Hematopoietic multipotent progenitor cell (in vitro differentiated cells): ENCODE measurements around the gene FAAH. TPM values are rescaled to one million over a fixed set of nuclear protein-coding genes. Genes with fewer than 3 reads are reported as not detected.
"Not testable (repeated sequence)": the region's sequence is repeated elsewhere in the genome, so short reads cannot be mapped to it uniquely, and the experiment has no call there.

Experiments used
- DNase-seq, 3 donors: peaks; one replicate each; pipeline ENCODE4 v3.0.0-alpha.2; 2011 to 2015; ENCODE audit warnings: low read depth in 2 of 3, low spot score in 2 of 3
- total RNA-seq: library from RNA; depleted of rRNA; stranded (reverse); fragments of >200 nt; gene quantifications from one replicate; pipeline ENCODE4 v1.2.3, GENCODE V29; 2012

The FAAH gene
- 14.8 TPM for total RNA-seq

- DNase-seq, result peak in 2 of 3 donors; percentile 70 to 71
These were observed at the start of gene FAAH for GRCh38 chr1:46394108-46394871. FAAH (plus strand) TSS chr1:46394317; CDS start chr1:46394349, 32 bp downstream.

DNA sequence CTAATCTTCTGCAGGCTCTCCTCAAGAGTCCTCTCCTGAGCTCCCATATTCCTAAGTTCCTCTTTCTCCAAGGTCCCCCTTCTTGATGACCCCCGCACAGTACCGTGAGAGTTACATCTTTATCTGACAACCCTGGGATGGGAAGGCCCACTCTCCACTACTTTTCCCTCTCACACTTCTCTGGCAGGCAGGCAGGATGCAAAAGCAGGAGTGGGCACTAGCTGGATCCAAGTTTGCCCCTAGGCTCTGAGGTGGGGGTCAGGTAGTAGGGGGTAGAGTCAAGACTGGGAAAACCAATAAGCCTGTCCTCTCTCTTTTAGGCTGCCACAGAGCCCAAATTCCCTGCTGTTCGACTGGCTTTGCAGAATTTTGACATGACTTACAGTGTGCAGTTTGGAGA is 49.6 kb upstream of the FAAH start:
- no peak for DNase-seq

DNA sequence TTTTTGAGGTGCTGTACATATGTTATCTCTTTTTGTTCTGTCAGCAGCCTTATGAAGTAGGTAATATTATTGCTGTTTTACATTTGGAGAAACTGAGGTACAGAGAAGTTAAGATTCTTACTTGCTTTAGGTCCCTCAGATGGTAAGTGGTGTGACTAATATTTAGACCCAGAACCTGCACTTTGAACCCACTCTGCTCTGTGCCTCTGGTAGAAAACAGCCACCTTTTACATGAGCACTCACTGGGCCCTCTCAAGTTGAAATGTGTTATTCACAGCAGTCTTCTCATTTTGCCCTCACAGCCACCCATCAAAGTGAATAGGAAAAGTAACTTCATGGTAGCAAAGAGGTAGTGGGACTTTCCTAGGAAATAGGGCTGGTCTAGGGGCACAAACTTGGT is 48.8 kb upstream of the FAAH start:
- DNase-seq, result no peak

DNA sequence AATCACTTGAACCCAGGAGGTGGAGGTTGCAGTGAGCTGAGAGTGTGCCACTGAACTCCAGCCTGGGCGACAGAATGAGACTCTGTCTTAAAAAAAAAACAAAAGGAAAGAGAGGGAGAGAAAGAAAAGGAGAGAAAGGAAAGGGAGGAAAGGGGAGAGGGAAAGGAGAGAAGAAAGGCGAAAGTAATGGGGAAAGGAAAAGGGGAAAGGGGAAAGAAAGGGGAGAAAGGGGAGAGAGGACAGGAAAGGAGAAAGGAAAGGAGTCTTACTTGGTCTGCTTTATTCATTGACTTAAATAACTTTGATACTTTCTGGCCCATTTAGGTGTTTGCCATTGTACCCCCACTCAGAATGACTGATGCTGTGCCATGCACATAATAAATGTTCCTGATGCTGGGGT is 41.8 kb upstream of the FAAH start:
- DNase-seq, result no peak

DNA sequence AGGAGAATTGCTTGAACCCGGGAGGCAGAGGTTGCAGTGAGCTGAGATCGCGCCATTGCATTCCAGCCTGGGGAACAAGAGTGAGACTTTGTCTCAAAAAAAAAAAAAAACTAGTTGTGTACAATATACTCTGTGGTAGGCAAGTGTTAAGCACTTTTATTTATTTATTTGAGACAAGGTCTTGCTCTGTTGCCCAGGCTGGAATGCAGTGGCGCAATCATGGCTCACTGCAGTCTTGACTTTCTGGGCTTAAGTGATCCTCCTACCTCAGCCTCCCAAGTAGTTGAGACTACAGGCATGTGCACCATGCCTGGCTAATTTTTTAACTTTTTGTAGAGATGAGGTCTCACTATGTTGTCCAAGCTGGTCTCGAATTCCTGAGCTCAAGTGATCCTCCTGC is 38.2 kb upstream of the FAAH start:
- DNase-seq, result not testable (repeated sequence)

- no peak for DNase-seq
These were observed 32.0 kb upstream of the FAAH start for GRCh38 chr1:46362158-46362557.

DNA sequence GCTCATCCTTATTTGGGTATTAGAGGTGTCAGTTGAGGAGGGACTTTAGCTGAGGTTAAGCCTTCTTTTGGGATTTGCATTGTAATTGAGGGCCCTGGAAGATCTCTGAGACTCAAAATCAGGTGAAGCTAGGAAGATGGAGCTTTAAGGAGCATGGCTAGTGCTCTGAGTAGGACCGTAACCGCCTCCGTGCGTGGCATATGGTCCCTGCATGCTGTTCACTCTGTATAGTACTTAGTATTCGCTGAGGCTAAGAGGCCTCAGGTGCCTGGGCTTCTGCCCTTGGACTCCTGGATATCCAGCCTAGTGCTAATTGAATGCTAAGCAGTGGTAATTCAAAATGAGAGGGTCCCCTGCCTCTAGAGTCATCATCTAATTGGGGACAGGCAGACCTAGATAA is 31.0 kb upstream of the FAAH start:
- DNase-seq, result no peak

- no peak for DNase-seq
These were observed 29.5 kb upstream of the FAAH start for GRCh38 chr1:46364612-46365011.

- not testable (repeated sequence) for DNase-seq
These were observed 28.3 kb upstream of the FAAH start for GRCh38 chr1:46365796-46366195.

DNA sequence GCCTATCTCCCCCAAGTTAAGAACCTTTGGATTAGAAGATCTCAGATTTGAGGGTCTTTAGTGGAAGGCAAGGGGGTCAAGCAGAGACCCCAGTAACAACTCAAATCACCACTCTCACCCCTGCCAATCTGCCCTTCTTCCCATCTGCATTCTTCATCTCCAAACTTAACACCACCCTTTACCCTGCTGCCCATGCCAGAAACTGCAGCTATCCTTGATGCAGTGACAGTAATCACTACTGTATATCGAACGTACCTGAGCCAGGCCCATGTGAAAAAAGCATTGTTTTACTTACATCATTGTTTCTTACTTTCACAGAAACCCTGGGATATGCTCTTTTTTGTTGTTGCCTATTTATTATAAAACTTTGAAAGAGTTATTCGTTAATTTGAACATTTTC is 27.0 kb upstream of the FAAH start:
- DNase-seq, result no peak

DNA sequence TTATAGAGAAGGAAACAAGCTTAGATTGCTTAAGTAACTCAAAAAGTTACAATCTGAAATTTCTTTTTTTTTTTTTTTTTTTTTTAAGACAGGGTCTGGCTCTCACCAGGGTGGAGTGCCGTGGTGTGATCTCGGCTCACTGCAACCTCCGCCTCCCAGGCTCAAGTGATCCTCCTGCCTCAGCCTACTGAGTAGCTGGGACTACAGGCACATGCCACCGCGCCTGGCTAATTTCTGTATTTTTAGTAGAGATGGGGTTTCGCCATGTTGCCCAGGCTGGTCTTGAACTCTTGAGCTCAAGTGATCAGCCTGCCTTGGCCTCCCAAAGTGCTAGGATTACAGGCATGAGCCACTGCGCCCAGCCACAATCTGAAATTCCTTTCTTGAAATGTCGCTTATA is 26.4 kb upstream of the FAAH start:
- DNase-seq, result not testable (repeated sequence)

- no peak for DNase-seq
These were observed 25.3 kb upstream of the FAAH start for GRCh38 chr1:46368791-46369190.

DNA sequence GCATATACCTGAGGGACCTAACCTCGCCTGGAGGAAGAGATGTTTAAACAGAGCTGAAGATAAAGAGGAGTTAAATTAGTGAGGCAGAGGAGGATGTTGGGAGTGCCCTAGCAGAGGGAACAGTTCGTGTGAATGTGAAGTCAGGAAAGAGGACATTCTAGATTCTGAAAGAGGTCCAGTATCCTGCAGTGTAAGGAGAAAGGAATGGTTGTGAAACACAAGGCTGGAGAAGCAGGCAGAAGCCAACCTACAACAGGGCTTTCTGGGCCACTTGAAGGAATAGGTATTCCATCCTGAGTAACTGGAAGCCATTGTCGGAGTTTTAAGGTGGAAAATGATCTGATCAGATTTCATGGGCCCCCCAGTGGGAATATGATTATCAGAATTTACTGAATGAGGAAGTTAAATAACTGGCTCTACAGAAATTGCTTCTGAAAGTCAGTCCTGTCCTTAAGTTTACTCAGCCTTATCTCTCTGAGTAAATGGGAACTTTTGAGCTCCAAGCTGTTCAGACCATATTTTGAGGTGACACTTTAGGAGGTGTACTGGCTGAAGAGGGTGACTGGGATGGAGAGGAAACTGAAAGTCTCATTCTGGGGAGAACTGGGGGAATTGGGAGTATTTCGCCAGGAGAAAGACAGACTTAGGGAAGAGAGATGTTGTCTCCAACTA is 24.4 kb upstream of the FAAH start:
- peak in 1 of 3 donors; percentile 3 for DNase-seq

- DNase-seq, result peak in 2 of 3 donors; percentile 13 to 25
These were observed 23.9 kb upstream of the FAAH start for GRCh38 chr1:46370214-46370633.

DNA sequence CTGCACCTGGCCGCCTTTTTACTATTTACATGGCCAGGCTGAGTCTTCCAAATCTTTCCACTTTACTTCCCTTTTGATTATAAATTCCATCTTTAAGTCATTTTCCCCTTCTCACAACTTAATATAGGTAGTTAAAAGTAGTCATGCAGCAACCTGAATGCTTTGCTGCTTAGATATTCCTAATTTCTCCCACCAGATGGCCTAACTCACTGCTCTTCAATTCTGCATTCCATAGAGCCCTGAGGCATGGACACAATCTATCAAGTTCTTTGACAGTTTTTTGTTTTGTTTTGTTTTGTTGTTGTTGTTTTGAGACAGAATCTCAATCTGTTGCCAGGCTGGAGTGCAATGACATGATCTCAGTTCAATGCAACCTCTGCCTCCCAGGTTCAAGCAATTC is 21.7 kb upstream of the FAAH start:
- DNase-seq, result no peak

DNA sequence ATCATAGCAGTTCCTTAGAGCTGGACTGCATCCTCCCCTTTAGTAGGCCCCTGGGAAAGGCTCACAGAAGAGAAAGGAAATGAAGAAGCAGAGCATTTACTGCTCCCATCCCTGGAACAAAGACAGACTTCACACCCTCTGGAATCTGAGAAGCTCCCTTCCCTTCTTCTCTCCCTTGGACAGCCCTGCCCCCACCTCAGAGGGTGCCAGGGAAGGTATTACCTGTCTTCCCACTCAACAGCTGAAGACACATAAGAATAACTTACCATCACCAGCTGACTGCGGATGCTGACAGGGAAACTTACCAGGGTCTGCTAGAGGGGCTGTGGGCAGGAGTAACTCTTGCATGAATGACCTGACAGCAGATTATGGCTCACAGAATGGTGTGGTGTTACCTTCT is 14.1 kb upstream of the FAAH start:
- no peak for DNase-seq

DNA sequence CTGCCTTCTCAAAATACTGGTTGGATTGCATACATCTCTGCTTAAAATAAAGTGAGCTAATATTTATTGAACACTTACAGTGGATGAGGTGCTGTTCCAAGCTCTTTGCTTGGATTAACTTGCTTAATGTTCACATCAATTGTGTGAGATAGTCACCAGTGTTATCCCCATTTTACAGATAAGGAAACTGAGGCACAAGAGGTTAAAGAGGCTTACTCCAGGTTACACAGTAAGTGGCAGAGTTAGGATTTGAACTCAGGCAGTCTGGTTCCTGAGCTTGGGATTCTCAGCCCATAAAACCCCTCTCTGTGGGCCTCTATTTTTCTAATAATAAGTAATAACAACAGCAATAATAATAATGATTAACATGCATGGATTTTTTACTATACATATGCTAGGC is 13.6 kb upstream of the FAAH start:
- DNase-seq, result no peak

DNA sequence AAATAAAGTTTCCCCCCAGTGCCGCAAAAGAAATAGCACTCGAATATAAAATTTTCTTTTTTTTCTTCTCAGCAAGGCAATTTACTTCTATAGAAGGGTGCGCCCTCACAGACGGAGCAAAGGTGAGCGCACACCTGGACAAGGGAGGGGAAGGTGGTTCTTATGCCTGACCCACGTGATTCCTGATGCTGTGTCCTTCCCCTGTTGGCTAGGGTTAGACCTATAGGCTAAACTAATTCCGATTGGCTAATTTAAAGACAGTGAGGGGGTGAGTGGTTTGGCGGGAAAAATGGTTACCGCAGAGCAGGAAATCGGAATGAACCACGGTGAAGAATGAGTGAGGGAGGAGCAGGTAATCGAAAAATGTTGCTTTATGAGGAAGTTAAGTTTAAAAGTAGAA is 607 bp upstream of the FAAH start:
- DNase-seq, result no peak

DNA sequence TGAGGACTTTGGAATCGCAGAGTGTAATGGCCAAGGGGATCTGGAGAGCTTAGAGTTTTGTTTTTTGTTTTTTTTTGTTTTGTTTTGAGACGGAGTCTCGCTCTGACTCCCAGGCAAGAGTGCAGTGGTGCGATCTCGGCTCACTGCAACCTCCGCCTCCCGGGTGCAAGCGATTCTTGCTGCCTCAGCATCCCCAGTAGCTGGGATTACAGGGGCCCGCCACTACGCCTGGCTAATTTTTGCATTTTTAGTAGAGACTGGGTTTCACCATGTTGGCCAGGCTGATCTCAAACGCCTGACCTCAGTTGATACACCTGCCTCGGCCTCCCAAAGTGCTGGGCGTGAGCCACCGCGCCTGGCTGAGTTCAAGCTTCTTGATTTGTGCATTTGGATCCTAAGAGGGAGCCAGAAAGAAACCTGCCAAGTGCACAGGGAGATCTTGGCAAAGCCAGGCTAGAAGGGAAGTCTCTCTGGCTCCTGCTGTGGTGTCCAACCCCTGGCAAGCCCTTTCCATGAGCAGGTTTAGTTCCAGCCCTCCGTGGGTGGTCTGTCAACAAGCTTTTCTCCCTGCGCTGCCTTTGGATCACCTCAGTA is 852 bp downstream of the FAAH start:
- no peak for DNase-seq

DNA sequence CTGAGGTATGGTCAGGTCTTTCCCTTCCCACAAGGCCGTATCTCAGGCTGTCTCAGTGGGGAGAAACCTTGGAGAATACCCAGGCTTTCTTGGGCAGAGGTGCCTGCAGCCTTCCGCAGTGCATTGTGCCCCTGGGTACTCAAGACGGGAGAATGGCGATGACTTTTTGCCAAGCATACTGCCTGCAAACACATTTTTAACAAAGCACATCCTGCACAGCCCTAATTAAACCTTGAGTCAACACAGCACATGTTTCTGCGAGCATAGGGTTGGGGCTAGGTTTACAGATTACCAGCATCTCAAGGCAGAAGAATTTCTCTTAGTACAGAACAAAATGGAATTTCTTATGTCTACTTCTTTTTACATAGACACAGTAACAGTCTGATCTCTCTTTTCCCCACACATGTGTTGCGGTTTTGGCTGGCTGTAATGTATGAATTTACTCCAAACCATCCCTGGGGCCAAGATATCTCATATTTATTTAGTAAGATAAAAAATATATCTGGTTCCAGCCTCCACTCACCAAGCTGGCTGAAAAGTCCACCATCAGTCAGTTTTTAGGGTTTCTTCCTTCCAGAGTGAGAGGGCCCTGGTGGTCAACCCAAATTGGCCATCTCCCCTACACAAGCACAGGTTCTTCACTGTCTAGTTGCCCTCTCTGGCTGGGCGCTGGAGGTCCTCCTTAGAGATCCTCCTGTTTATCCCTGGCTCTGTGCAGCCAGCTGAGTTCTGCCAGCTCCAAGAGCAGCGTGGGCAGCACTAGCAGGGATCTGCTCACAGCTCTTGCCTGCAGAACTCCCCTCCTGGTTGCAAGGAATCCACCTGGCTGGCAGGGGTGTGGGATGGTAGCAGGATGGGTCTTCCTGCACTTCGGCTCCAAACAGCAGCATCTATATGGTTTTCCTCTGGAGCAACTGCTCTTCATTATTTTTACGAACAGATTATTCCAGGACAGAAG is 2.6 kb downstream of the FAAH start:
- no peak for DNase-seq

DNA sequence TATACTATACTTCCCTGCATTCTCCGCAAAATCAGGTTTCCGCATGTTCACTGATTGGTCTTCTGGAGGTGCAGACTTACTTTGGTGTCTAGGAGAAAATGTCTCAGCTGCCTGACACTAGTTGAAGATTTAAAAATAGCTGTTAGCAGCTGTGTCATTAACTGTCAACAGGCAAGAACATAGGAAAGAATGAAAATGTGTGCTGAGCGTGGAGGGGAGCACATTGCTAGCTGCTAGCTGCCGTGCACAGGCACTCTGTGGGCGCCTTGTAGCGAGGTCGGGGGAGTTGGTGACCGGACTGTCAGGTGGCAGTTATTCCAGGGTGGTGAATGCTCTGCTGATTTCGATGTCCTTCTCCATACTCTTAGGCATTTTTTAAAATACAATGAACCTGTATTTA is 5.2 kb downstream of the FAAH start:
- peak in 1 of 3 donors; percentile 26 for DNase-seq
